GM18868 (cell line): ENCODE data around the gene CNN3.

Experiments
- ATAC-seq: cut with Tn5 transposase; IDR thresholded peaks from one replicate; pipeline ENCODE4 v1.9.1; 2021; ENCODE audit warnings: mild to moderate bottlenecking, moderate library complexity; ENCODE audit not compliant: unreplicated experiment

The CNN3 gene

DNA sequence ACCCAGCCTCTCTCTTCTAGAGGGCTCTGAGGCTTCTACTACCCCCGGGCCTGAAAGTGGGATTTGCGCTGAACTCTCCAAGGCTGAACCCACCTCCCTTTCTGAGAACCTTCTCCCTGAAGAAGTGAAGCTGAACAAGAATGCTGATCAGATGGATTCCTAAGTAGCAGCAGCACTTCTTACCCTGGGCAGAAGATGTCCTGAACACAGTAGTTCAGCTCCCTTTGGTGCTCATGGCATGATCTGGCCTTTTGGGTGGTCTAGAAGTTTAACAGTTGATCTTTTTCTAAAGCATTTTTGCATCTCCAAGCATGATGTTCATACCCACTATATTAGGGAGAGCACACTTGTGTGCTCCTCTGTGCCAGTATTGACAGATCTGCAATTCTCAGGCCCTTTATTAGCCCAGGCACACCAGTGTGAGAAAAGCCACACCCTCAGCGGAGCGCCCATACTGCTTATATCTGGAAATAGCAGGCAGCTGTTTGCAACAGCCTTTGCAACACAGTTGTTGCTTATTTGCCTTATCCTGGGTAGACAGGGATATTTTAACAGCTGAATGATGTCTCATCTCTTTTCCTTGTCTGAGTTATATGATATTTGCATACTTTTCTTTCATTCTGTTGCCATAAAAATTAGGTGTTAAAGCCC is 34.2 kb downstream of the CNN3 start:
- ATAC-seq, result no peak

DNA sequence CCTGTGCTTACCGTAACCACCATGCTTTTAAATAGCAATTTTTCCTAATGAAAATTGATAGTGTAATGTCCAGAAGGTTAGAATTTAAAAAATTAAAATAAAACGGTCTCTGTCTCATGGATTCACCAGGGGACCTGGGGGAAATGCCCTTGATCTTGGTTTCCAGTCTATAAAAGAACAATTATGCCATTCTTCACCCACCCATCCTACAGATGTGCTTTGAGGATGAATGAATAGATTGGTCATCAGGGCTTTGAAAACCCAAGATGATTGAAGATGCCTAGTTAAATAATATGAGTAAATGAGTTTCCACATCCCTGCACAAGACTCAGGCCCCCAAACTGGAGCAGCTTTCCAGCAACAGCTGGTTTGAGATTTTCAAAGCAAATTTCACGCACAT is 38.7 kb downstream of the CNN3 start:
- ATAC-seq, result no peak

DNA sequence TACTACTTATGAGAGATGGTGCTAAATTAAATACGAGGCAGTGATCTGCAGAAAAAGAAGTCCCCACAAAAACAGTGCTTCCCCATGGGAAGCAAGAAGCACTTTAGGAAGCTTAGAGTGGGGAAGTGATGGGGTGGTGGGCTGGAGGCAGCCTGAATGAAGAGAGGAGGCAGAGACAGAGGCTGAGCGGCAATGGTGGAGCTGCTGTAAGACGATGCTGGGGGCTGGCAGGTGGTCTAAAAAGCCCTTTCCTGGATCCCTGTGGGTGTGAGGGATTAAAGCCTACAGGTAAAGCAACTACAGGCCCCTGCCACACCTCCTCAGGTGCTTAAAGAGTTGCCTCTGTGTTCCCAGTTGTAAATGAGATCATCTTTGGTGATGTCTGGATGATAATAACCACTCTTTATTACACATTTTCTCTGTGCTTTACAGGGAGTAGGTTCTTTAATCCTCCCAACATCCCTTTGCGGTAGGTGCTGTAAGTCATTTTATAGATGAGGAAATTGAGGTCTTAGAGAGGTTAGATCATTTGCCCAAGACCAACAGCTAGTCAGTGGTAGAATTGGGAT is 39.2 kb downstream of the CNN3 start:
- no peak for ATAC-seq

DNA sequence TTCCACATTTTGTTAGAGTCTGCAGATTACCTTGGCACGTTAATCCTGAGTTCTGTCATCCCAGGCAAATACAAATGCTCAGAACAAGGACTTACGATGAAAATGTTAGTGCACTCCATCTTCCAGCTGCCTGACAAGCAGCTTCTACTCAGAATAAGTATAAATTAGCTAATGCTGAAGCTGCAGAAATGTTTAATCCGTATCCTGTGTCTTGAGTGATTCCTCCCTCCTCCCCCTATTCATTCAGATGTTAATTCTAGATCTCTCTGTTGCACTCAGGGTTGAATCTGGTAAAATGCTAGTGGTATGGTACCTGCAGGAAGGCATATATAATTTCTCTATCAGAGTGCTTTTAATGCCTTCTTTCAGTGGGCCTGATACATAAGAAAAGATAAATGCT is 39.8 kb downstream of the CNN3 start:
- no peak for ATAC-seq

DNA sequence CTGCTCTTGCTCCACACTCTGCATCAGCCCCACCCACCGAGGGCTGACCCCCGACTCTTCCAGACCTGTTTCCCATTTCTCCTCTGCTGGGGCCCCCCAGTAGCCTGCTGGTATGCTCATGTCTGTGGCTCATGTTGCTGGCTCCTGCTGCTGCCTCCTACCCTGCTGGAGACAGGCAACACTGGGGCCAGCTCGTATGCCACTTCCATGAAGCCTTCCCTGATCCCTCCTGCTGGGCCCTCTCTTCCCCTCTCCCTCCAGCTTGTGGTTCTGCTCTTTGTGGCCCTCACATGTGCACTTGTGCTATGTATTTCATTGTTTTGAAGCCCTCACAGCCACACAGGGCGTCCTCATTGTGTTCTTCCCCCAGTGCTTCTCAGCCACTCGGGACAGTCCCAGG is 40.5 kb downstream of the CNN3 start:
- no peak for ATAC-seq

DNA sequence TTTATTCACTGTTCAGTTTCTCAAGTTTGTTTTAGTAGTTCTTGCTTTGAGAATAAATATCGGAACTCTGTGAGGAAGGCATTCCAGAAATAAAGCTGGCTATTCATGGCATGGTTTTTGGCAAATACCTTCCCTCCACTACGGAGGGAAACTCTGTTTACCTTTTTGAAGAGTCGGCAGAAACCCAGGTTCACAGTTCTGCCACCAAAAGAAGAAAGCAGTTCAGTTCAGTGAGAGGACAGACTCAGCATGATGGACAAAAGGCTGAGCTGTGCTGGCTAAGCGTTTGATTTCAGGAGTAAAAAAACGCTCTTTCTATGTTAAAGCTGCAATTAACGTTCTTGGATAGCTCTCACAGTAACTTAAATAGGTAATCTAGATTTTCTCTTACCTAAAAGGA is 42.4 kb downstream of the CNN3 start:
- no peak for ATAC-seq

DNA sequence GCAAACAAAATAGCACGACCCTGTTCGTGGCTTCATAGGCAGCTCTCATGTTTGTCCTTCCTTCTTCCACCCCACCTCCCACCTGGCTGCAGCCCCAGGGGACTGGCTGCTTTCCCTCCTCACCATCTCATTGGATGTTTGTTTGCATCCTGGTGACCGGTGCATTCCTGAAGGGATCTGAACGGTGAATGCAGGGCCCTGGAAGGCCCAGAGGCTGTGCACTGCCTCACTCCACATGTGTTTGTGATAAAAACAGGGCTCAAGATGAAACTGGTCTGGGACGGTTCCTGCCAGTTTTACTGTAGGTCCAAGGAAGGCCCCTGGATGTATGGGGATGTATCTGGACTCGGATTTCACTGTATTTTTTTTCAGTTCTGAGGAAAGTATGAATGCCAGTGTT is 42.8 kb downstream of the CNN3 start:
- peak; percentile 12 for ATAC-seq

DNA sequence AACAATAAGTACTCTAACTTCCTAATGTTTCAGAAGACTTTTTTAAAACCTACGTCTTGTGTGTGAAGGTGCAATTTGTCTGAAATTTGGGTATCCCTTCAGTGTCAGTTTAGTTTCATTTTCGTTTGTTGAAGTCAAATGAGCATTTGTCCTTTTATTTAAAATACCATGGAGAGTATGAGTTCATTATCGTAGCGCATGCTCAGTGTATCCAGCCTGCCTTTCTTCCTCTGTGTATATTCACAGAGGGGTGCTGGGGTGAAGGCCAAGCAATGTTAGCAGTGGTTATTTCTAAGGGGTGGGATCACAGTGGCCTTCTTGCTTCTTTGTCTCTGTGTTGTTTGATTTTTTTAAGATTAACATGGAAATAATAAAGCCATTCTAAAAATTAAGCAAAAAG is 43.2 kb downstream of the CNN3 start:
- ATAC-seq, result peak; percentile 69

DNA sequence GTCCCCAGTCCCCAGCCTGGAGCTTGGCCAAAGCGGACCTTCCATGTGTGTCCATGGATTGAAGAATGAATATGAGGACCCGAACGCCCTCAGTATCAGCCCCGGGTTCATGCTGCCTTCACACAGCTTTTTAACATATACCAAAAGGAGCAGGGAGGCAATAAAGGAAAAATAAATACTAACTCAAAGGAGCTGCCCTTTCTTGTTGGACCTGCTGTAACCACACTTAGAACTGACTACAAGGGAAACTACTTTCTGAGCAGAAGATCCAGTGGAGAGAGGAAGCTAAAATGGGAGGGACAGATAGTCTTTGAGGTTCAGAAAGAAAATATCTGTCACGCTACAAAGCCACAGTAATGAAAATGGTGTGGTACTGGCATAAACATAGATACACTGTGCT is 48.6 kb downstream of the CNN3 start:
- ATAC-seq, result no peak

DNA sequence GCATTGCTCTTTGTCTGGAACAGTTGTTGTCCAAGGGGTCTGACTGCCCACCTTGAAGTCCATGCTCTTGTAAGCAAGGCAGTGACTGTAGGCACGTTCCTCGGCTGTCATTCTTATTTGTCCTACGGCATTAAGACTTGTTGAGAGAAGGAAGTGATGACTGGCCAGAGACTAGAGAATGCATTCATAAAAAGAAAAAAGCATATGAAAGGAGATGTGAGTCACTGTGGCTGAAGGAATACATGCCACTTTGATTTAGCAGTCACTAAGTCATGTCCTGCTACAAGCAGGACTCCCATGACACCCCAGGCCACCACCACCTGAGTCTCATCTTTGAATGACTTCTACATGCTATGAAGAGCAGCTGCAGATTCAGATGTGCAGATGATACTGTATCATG is 50.5 kb downstream of the CNN3 start:
- no peak for ATAC-seq

DNA sequence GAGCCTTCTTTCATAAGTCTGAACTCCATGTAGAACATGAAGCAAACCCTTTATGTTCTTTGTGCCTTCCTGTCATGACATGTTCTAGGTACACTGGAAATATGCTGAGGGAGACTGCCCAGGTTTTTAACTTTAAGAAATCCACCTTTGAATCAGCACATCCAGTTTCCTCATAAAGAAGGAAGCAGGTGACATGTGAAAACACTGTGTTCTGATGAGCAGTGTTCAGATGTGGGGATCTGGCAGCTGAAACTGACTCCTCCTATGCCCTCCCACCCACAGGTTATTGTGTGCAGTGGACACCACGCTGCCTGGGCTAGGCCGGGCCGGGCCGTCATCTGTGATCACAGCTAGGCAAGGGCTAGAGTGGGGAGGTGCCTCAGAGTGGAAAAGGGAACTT is 51.1 kb downstream of the CNN3 start:
- no peak for ATAC-seq

DNA sequence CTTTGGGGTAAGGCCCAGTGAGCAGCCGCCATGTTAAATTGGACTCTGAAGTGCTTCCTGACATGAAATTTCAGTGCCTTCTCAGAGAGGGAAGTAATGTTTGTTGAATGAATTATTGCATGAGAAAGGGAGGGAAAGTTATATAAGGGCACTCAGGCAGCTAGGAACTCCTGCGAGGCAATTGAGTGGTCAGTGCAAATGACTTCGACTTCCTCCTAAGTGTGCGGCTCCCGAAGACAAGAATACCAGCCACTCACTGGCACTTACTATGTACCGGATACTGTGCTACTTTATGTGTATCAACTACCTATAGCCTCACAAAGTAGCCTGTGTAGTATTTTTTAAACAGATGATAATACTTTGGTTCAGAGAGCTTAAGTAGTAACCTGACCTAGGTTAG is 52.5 kb downstream of the CNN3 start:
- no peak for ATAC-seq

DNA sequence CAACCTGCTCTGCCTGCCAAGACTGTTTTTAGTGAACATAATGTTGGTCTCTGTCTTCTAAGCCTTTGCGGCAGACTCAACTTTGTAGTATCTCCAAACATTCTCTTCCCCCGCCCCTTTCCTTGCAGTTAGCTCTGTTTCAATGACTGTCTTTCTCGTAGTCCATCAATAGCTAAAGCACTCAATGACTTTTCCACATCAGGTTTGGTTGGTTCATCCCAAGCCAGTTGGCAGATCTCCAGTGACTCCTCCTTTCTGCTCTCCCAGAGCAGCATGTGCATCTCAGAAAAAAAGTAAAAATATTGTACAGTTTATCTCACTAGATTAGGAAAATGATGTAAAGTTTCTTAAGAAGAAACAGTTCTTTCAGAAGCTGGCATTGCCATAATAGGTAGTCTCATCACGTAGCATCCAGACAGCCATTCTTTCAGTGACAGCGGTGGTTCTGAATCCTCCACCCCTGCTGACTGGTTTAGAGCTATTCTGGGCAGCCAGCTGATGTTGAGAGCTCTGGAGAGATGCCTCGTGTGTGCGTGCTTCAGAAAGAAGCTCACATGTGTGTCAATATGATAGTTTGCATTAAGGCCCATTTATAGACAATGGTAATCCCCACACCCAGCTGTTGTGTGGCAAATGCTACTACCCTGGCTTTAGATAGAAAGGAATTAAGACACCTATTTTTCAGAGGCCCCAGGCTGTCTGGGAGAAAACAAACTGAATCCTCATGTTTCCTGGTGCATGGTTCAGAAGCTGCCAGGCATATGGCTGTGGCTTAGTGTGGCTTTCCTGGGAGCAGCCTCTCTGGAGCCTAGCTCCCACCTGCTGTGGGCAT is 53.2 kb downstream of the CNN3 start:
- peak; percentile 89 for ATAC-seq

DNA sequence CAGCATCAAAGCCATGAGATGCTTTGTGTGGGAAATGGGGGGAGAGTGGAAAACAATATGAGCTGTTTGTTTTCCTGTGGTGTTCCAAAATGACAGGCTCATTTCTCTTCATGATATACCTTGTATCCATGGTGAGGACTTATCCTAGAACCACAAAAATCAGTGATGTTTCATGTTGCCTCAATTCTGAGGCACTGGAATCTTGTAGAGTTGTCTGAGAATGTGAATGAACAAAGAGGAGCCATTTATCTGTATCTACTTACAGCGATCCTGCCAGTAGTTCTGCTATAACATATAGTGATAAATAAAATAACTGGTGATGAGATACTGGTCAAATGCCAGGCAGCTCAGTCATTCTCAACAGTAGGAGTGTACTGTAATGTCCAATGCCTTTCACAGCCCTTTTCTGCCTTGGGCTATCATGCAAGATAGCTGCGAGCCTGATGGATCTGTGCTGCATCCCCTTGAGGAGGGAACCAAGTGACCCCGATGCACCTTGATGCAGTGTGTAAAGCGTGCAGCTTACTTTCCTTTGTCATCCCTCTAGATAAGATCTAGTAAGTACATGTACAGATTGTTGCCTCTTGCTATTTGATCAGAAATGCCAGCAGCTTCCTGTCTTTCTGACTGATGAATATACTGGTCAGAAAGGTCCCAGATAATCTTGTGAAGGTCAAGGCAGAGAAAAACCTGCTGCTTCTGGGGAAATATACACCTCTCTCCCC is 54.0 kb downstream of the CNN3 start:
- ATAC-seq, result no peak

DNA sequence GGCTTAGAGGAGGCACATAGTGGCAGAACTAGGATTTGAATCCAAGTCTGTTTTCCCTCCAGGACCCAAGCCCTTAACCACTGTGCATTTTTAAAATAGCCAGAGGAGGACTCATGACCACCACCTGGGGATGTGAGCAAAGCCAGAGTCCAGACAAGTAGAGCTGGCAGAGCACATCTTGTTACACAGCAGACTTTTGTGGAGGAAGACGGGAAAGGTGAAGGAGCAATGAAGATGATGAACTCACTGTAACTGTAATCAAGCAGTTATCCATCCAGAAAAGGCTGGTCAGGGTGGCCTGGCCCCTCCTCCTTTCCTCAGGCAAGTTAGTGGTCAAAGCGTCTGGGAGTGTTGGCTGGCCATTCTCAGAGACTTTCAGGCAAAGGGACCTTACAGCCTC is 55.9 kb downstream of the CNN3 start:
- no peak for ATAC-seq

DNA sequence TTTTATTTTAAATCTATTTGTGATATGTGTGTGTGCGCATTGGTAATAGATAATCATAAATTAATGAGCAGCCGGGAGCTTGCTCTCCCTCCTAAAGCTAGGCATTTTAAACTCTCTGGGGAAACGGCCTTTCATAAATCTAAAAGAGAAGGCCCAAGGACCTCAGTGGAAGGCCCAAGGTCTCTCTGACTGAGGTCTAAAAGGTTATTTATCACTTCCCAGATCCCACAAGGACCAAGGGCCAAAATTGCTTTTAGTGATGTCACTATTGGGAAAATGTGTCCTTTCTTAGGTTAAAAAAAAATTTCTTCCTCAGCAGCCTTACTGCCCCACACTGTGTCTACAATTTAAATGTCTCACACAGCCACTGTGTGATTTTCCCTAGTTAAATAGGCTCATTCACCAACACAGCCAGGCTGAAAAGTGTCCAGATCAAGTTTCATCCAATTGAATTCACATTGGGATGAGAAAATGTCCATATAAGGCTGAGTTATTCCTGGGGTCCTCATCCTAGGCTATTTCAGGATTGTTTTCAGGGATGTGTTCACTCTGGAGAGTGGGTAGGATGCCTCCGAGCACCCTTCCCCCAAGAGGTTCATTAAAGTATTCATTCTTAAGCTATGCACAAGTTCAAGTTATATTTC is 60.6 kb downstream of the CNN3 start:
- no peak for ATAC-seq

DNA sequence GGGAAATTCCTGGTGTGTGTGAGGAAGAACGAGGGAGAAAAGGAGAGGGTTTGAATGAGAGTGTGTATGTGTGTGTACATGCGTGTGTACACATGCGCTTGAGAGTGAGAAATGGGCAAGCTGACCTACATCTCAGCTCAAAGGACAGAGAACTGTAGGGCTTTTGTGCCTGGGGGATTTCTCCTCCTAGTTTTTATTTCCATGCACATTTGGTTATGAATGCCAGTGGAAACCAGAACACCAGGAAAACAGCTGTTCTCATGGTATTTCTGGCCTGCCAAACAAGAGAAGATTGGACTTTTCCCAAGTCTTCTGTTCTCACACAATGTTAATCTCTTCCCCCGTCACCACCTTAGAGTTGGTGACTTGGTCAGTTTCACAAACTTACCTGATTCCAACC is 61.5 kb downstream of the CNN3 start:
- no peak for ATAC-seq

DNA sequence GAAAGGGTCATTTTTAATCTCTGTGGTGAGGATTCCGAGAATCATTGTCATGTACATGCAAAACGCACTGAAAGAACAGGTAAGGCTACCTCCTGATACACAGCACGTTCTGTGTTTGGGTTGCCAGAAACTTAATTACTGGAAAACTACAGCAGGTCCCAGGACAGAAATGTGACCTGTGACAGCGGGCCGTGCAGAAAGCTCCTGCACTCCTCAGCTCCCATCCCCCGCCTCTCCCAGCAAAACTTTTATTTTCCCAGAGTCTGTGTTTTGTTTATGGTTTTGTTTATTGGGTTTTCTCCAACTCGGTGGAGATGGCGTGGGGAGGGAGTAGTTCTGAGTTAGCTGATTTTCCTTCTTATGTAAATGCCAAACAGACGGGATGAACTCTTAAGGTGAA is 62.1 kb downstream of the CNN3 start:
- no peak for ATAC-seq

DNA sequence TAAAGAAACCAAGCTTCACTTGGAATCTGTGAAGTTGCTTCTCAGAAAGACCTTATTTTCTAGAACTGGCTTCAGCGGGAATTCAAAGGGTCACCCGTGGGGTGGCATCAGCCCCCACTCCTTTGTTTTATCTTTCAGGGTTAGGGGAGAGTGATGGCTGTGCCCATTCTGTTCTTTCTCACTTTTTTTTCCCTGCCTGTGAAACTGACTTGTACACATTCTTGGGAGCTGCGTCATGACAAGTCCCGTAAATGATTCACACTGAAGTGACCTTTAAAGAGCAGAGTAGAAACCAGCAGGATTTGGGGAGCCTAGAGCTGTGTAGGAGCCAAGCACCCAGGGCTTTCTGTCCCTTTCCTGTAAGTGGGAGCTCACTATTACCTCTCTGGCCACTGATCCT is 63.0 kb downstream of the CNN3 start:
- no peak for ATAC-seq

DNA sequence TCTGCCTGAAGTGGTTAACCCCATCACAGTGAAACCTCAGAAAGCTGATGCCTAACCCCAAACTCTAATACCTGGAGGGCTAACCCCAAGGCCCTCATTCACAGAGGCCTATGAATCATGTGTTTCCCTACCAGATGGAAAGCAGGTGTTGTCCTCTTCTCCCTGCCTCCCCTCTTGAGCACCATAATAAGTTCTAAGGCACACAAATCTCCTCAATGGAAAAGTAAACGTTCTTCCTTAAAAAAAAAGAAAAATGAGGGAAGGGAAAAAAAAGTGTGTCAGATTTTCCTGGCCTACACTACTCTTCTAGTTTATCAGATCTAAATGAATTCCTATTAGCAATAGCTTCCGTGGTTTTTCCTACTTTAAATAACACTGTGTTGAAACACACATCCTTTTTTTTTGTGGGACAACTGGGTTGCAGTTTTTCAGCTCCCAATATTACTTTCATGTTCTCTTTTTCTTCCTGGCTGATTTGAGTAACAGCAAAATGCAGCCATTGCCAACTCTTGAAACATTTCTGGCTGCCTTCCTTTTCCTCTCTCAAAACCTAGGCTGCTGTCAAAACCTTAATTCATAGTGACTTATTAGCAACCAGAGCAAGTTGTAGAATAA is 63.5 kb downstream of the CNN3 start:
- no peak for ATAC-seq

DNA sequence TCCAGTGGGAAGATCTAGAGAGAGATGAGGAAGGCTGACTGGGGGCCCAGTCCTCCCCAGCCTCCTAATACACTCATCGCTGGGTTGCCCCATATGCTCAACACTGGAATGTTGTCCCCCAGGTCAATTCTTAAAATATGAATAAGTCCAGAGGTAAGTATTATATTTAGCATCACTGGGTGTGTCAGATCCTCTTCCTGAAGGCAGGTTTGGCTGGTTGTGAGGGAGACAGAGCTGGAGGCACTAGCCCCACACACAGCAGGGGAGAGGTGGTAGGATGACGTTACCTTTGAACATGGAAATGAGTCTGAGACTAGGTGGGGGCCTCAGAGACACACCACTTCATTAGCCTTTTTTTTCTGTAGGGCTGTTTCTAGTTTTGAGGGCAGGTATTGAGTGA is 64.2 kb downstream of the CNN3 start:
- no peak for ATAC-seq
